AG10803 (cell line): Measurements from ENCODE around the gene ABCA8.
"Not testable (repeated sequence)": the region's sequence is repeated elsewhere in the genome, so short reads cannot be mapped to it uniquely, and the experiment has no call there.

Experiments
- DNase-seq: peaks from one replicate; pipeline ENCODE4 v3.0.0; 2010; ENCODE audit warnings: low read depth
- H3K4me3 ChIP-seq: 2 replicates; pipeline ENCODE4 v1.5.1; 2011; ENCODE audit warnings: mild to moderate bottlenecking, low read length, control low read depth
- TF ChIP-seq, protein P1 (sequence below): conservative IDR thresholded peaks from 2 replicates; pipeline ENCODE4 v1.5.1; 2011; ENCODE audit warnings: mild to moderate bottlenecking, low read length, control low read depth, inconsistent platforms

Gene ABCA8

DNA sequence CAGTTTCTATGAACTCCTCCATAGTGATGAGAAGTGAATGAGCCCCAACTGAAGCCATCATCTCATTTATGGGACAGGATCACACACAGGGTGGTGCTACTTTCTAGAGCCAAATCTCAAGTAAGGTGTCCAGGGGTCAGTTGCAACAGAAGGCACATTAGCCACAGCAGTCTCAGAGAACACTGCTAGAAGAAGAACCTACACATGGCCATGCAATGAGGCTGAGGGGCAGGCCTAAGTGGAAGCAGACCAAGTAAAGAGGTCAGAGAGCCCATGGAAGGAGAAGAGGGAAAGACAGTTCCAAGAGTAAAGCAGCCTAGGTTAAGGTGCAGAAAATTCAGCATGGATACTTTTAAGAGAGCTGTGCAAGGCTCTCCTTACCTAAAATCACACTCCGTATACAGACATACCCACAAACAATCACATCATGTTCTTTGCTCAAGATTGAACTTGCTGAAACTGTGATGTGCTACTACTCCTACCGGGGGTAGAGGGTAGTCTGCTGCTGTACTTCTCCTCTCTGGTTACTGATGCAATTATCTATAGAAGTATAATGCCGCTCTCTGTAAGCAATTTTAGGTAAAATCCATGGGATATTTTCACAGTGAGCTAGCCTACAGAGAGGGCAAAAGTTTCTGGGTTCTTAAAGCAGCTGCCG is 1.7 kb downstream of the ABCA8 start:
- no peak overlapping the region for H3K4me3 ChIP-seq
- TF ChIP-seq, protein P1, sequence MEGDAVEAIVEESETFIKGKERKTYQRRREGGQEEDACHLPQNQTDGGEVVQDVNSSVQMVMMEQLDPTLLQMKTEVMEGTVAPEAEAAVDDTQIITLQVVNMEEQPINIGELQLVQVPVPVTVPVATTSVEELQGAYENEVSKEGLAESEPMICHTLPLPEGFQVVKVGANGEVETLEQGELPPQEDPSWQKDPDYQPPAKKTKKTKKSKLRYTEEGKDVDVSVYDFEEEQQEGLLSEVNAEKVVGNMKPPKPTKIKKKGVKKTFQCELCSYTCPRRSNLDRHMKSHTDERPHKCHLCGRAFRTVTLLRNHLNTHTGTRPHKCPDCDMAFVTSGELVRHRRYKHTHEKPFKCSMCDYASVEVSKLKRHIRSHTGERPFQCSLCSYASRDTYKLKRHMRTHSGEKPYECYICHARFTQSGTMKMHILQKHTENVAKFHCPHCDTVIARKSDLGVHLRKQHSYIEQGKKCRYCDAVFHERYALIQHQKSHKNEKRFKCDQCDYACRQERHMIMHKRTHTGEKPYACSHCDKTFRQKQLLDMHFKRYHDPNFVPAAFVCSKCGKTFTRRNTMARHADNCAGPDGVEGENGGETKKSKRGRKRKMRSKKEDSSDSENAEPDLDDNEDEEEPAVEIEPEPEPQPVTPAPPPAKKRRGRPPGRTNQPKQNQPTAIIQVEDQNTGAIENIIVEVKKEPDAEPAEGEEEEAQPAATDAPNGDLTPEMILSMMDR = no peak
- no peak for DNase-seq

DNA sequence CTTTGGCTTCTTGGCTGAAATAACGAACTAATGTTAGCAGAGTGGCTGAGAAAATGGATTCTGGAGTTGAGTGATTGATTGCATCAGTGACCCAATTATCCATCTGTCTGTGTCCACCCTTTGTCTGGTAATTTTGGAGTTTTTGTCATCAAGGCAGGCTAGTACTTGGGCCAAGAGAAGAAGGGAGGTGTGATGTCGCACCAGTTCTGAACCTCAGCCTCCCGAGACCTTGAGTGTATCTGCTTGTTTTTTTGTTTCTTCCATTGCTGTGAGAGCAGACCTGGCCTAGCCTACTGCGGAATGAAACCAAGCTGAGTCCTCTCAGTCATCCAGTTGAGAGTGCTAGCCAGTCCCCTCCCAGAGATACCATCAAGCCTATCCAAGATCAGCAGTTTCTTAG is 4.5 kb downstream of the ABCA8 start:
- no peak overlapping the region for H3K4me3 ChIP-seq
- DNase-seq = no peak
- TF ChIP-seq, protein P1 = no peak

DNA sequence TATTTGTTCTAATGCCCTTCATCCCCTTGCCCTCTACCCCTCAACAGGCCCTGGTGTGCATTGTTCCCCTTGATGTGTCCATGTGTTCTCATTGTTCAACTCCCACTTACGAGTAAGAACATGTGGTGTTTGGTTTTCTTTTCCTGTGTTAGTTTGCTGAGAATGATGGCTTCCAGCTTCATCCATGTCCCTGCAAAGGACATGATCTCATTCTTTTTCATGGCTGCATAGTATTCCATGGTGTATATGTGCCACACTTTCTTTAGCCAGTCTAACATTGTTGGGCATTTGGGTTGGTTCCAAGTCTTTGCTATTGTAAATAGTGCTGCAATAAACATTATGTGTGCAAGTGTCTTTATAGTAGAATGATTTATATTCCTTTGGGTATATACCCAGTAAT is 7.3 kb downstream of the ABCA8 start:
- not testable (repeated sequence) for H3K4me3 ChIP-seq, DNase-seq

DNA sequence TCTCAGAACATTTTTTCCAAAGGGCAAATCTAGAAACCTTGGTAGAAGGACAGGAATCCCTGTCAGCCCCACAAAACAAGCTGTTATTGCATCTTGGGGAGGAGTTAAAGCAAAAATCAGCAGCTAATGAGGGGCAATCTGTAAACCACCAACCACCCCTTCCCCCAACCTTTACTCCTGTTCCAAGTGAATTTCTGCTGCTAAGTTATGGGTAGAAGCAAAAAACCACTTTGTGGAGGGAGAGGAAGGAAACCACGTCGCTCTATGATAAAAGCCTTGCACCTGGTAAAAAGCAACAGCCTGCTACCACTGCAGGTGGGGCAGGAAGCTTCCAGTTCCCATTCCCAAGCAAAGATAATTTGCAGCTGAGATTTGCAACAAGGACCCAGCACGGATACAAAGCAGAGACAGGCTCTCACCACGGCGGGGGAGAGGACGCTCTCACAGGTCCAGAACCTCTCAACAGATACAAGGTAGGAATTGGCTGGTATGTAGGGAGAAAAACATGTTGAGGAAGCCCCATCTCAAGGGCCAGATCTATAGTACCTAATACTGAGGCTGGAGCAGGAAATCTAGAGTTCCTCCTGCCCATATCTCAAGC is 10.7 kb downstream of the ABCA8 start:
- H3K4me3 ChIP-seq = no peak overlapping the region
- TF ChIP-seq, protein P1 = no peak
- DNase-seq = no peak

DNA sequence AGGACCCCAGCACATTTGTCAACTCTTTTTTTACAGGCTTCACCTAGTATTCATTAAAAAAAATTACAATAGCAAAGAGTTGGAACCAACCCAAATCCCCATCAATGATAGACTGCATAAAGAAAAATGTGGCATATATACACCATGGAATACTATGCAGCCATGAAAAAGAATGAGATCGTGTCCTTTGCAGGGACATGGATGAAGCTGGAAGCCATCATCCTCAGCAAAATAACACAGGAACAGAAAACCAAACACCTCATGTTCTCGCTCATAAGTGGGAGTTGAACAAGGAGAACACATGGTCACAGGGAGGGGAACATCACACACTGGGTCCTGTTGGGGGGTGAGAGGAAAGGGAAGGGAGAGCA is 11.4 kb downstream of the ABCA8 start:
- not testable (repeated sequence) for DNase-seq, H3K4me3 ChIP-seq

DNA sequence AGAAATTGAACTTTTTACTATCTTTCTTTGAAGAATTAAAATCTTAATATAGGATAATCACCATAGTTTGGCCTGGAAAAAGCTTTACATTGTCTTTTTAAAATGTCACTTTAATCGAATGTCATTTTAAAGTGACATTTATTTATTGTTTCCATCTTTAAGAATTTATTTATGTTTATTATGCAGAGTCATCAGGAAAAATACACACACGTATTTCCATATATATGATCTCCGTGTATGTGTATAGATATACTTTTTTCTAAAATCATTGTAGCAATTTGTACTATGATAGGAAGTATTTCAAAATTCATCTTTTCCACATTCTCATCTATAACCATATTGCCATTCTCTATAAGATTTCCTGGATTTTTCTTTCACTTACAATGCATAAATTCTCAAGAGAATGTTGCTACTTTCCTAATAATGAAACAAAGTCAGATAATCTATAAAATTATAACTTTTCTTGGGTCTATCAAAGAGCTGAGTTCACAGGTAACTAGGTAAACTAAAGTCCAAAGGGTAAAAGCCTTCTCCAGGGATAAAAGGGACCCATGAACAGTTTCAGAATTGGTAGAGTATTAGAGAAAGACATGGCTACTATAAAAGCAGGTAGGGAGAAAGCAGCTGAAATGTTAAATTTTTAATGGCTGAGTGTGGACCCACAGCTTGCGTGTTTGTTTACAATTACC is 11.9 kb downstream of the ABCA8 start:
- H3K4me3 ChIP-seq = no peak overlapping the region
- TF ChIP-seq, protein P1 = no peak

DNA sequence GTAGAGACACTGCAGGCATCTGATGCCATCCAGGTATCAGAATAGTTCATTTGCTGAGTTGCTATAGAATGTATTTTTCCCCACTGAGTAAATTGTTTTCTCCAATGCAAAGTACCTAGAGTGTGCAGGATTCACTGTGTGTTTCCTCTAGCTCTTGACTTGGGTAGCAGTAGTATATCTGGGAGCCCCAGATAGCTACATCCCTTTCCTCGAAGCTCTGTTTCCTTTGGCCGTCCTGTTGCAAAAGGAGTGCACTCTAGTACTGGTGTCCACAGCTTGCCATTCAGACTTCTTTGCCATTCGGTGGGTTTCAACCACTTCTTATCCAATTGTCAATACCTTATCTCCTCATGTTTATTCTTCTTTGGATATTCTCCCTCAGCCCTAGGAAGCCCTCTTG is 12.8 kb downstream of the ABCA8 start:
- DNase-seq = no peak
- no peak overlapping the region for H3K4me3 ChIP-seq
- TF ChIP-seq, protein P1 = no peak

More for the DNA sequence above, 11.9 kb downstream of the ABCA8 start:
- DNase-seq = no peak

DNA sequence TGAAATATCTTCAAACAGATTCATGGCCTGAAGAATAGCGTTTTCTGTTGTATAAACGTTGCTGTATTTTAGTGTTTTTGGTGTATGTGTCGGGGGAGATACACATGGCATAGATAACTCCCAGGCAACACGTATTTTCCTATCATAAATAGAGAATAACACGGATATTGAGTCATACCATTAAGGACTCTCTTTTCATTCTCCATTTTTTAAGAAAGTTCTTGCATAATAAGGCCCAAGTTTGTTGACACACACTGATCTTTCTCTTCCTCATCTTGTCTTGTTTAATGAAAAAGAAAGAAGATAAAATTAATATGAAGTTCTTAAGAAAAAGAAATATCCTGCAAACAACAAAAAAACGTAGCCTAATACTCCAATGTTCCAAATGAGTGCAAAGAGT is 13.4 kb downstream of the ABCA8 start:
- no peak for DNase-seq
- TF ChIP-seq, protein P1 = no peak
- H3K4me3 ChIP-seq = no peak overlapping the region
